ENCODE results near the gene PDXDC1. TPM values are rescaled to one million over a fixed set of nuclear protein-coding genes. Genes with fewer than 3 reads are reported as not detected.
"Not testable (repeated sequence)": the region's sequence is repeated elsewhere in the genome, so short reads cannot be mapped to it uniquely, and the experiment has no call there.

The PDXDC1 gene
- total and polyA plus RNA-seq, 2 experiments from 2014 or later, result 77.6 to 84.6 TPM

DNA sequence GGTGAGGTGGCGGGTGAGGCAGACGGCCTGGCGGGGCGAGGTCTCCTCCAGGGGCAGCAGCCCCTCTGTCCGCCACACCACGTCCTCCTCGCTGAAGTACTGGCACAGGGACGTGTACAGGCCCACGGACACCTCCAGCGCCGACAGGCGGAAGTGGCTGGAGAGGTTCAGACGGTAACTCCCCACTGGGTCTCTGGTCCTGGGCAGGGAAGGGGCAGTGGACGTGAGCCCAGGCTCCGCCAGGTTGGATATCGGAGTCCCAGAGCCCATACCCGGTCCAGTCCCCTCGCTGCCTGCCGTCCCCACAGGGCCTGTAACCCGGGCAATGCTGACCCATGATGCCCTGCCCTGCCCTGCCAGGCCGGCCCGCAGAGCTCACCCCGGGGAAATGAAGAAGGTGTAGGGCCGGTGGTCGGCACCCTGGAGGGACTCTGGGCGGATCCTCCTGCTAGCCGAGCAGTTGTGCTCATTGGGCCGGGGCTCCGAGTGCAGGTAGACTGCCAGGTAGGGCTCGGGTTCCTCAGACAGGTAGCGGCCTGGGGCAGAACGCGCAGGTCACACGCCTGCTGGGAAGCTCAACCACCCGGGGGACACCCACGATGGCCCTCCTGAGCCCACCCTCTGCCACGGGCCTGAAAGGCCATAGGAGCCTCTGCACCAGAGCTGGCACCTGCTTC, 155.6 kb downstream of the PDXDC1 start:
- H3K4me1 ChIP-seq (ENCODE audit: low read depth); DNase-seq (ENCODE audit: low read depth in 1 of 2, low spot score in 1 of 2): not testable (repeated sequence)

GRCh38 chr16:15130943-15131700, 156.3 kb downstream of the PDXDC1 start:
- not testable (repeated sequence) for DNase-seq (ENCODE audit: low read depth in 1 of 2, low spot score in 1 of 2); H3K36me3 ChIP-seq; H3K27ac ChIP-seq; H3K4me1 ChIP-seq (ENCODE audit: low read depth); H3K9me3 ChIP-seq (ENCODE audit: low read depth); H3K4me3 ChIP-seq; H3K27me3 ChIP-seq

More for the DNA sequence above, 155.6 kb downstream of the PDXDC1 start:
- not testable (repeated sequence) for H3K4me3 ChIP-seq; H3K9me3 ChIP-seq (ENCODE audit: low read depth); H3K36me3 ChIP-seq; H3K27ac ChIP-seq; H3K27me3 ChIP-seq

DNA sequence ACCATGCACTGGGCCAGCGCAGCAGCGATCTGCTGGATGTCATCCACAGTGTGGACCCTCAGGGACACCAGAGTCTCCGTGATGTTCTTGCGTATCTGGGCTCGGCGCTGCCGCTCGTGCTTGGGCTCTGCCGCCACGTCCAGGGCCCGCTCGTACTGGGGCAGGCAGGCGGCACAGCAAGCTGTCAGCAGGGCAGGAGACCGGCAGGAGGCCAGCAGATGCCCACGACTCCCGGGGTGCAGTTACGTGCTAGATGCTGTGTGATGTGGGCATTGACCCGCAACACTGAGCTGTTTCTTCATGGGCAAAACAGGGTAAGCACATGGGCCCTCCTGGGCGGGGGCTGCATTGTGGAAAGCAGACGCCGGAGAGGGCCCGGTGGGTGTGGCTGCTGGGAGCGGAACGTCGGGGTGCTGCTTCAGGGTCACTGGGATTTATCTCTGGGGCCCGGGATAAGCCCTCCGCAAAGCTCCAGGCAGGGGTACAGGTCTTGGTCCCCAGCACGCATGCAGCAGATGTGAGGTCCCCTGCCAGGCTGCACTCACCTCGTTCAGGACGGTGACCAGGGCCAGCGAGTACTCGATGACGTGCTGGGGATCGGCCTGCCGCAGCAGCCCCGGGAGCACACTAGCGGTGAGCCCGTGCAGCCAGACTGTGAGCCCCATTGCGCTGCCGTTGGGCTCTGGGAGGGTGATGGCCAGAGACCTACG, 158.0 kb downstream of the PDXDC1 start:
- H3K4me1 ChIP-seq (ENCODE audit: low read depth); H3K27me3 ChIP-seq; H3K4me3 ChIP-seq; H3K36me3 ChIP-seq; DNase-seq (ENCODE audit: low read depth in 1 of 2, low spot score in 1 of 2); H3K9me3 ChIP-seq (ENCODE audit: low read depth); H3K27ac ChIP-seq: not testable (repeated sequence)

GRCh38 chr16:15133554-15133953, 158.7 kb downstream of the PDXDC1 start:
- H3K27me3 ChIP-seq; DNase-seq (ENCODE audit: low read depth in 1 of 2, low spot score in 1 of 2); H3K36me3 ChIP-seq; H3K27ac ChIP-seq; H3K4me3 ChIP-seq; H3K4me1 ChIP-seq (ENCODE audit: low read depth); H3K9me3 ChIP-seq (ENCODE audit: low read depth): not testable (repeated sequence)

DNA sequence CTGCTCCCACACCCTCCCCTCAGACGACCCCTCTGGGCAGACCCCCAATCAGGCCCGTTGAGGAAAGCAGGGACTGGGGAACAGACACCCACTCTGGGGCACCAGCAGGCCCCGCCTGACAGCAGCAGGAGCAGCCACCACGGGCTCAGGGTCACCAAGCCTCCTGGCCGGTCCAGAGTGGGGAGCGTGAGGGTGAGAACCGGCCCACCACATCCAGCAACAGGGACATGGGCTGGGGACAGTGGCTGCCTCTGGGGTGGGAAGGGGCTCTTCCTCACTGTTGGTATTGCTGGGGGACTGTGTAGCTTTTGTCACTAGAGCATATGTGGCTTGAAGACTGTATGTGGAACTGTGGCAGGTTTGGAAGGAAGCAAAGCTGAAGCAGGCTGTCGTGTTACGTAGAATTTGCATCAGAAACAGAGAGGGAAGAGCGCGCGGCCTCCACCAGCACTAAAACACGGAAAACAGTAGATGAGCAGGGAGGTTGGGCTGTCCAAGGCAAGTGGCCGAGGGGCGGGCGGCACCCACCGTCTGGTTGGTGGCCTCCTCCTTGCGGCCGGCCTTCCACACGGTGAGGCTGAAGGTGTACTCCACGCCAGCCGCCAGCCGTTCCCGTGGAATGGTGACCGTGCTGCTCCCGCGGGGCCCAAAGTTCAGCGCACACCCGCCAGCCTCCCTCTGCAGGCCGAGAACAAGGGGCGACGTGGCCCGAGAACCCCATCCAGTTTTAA, 160.1 kb downstream of the PDXDC1 start:
- H3K27ac ChIP-seq; H3K4me1 ChIP-seq (ENCODE audit: low read depth); H3K9me3 ChIP-seq (ENCODE audit: low read depth); H3K27me3 ChIP-seq; H3K4me3 ChIP-seq; H3K36me3 ChIP-seq; DNase-seq (ENCODE audit: low read depth in 1 of 2, low spot score in 1 of 2): not testable (repeated sequence)

DNA sequence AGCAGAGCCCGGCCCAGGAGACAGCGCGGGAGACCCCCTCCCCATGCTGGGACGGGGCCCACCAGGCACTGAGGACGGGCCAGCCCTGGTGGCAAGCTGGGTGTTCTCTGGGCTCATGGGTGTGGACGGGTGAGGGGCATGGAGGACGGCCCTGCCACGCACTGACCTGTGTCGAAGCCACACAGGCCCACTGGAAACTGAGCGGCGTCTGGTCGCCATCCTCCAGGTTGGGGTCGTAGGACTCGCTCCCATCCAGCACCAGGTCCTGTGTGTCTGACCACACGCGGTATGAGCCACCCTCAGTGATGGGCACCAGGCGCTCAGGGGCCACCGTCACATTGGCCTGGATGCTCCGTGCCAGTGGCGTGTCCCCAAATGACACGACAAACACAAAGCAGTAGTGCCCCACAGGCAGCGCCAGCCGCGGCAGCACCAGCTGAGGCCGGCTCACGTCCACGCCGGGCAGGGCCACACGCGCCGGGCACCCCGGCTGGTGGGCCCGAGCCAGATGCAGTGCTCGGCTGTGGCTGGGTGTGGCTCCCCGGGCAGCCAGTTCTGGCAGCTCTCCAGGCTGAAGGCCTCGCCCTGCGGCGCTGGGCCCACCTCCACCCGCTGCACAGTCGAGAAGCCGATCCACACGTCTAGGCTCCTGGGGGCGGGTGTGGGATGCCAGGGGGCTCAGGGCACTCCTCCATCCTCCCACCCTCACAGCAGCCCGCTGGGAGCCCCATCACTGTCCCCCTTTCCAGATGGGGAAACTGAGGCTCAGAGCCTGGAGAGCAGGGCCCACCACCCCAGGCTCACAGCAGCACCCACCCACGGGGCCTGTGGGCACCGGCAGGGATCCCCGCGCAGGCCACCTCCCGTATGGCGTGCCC, 160.9 kb downstream of the PDXDC1 start:
- not testable (repeated sequence) for H3K9me3 ChIP-seq (ENCODE audit: low read depth); H3K4me1 ChIP-seq (ENCODE audit: low read depth); H3K27ac ChIP-seq; DNase-seq (ENCODE audit: low read depth in 1 of 2, low spot score in 1 of 2); H3K36me3 ChIP-seq; H3K4me3 ChIP-seq; H3K27me3 ChIP-seq

GRCh38 chr16:15137514-15137913, 162.7 kb downstream of the PDXDC1 start:
- H3K36me3 ChIP-seq; H3K4me3 ChIP-seq; H3K4me1 ChIP-seq (ENCODE audit: low read depth); H3K27me3 ChIP-seq; H3K27ac ChIP-seq; H3K9me3 ChIP-seq (ENCODE audit: low read depth); DNase-seq (ENCODE audit: low read depth in 1 of 2, low spot score in 1 of 2): not testable (repeated sequence)

- H3K27me3 ChIP-seq; DNase-seq (ENCODE audit: low read depth in 1 of 2, low spot score in 1 of 2); H3K27ac ChIP-seq; H3K9me3 ChIP-seq (ENCODE audit: low read depth); H3K36me3 ChIP-seq; H3K4me3 ChIP-seq: not testable (repeated sequence)
- H3K4me1 ChIP-seq (ENCODE audit: low read depth), result peaks cover 17% of the 10 kb centered on the region
Measured at GRCh38 chr16:15140444-15141365, 165.9 kb downstream of the PDXDC1 start.

Measured in cardiac muscle cell (in vitro differentiated cells and primary cell).